Mammary epithelial cell (primary cell): ENCODE results near the gene ICA1.

ENCODE experiments used
- EZH2 ChIP-seq: IDR thresholded peaks from 2 replicates; pipeline ENCODE4 v1.6.1; 2012; ENCODE audit warnings: low read length, inconsistent platforms, borderline replicate concordance
- TF ChIP-seq, protein P1 (sequence below), 2 donors: IDR thresholded peaks in 1 of 2; conservative IDR thresholded peaks in 1 of 2; 2 replicates each; pipeline ENCODE4 v1.5.1; 2011 to 2012; ENCODE audit warnings: inconsistent platforms in 2 of 2, low read length in 2 of 2, mild to moderate bottlenecking in 2 of 2, control low read depth in 1 of 2, low read depth in 1 of 2; ENCODE audit not compliant: insufficient read depth in 1 of 2; ENCODE audit errors: extremely low read depth in 1 of 2

DNA sequence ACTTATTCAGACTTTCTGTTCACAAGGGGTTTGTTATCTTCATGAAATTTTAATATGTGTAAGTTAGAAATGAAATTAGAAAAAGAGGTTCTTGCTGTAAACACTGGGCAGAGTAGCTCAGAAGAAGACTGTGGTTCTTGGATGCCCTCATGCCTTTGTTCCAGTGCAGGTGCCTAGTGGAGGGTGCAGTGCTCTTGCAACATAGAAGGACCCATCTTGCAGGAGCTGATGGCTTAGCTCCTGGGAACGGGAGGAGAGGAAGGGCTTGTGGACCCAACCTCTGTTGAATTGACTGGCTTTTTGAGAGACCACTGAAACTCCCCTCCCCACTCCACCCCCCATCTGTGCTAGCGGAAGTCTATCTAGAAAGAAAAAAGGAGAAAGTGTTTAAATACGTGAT is 176.5 kb downstream of the ICA1 start:
- TF ChIP-seq, protein P1, sequence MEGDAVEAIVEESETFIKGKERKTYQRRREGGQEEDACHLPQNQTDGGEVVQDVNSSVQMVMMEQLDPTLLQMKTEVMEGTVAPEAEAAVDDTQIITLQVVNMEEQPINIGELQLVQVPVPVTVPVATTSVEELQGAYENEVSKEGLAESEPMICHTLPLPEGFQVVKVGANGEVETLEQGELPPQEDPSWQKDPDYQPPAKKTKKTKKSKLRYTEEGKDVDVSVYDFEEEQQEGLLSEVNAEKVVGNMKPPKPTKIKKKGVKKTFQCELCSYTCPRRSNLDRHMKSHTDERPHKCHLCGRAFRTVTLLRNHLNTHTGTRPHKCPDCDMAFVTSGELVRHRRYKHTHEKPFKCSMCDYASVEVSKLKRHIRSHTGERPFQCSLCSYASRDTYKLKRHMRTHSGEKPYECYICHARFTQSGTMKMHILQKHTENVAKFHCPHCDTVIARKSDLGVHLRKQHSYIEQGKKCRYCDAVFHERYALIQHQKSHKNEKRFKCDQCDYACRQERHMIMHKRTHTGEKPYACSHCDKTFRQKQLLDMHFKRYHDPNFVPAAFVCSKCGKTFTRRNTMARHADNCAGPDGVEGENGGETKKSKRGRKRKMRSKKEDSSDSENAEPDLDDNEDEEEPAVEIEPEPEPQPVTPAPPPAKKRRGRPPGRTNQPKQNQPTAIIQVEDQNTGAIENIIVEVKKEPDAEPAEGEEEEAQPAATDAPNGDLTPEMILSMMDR (conservative IDR thresholded peaks at IDR 0.05 in 1 of 2, IDR thresholded peaks at IDR 0.05 in 1 of 2; ENCODE audit: extremely low read depth in 1 of 2, insufficient read depth in 1 of 2, low read depth in 1 of 2, low read length in 2 of 2): no peak
- TF ChIP-seq EZH2: no peak
